KOPT-K1 (cell line): ENCODE measurements around the gene IL7R.
A peak's percentile ranks its signal among the peaks of the same experiment; 100 is the strongest.
"Not testable (repeated sequence)": the region's sequence is repeated elsewhere in the genome, so short reads cannot be mapped to it uniquely, and the experiment has no call there.

Source experiments
- H3K27ac ChIP-seq: fragments of 200-600 bp; sonication (generic); 2 replicates; pipeline ENCODE4 v1.5.1; 2016; ENCODE audit warnings: antibody characterized with exemption, mild to moderate bottlenecking, low read depth, low read length; ENCODE audit not compliant: poor library complexity, severe bottlenecking
- H3K36me3 ChIP-seq: fragments of 200-600 bp; sonication (generic); 2 replicates; pipeline ENCODE4 v1.5.1; 2017; ENCODE audit warnings: antibody characterized with exemption, mild to moderate bottlenecking, low read length, moderate library complexity; ENCODE audit not compliant: insufficient read depth
- H3K9me3 ChIP-seq: fragments of 200-600 bp; sonication (generic); 2 replicates; pipeline ENCODE4 v1.5.1; 2017; ENCODE audit warnings: antibody characterized with exemption, low read length, mild to moderate bottlenecking; ENCODE audit not compliant: insufficient read depth, poor library complexity, severe bottlenecking

The IL7R gene

GRCh38 chr5:35879096-35879495 lies 22.4 kb downstream of the IL7R start:
- H3K36me3 ChIP-seq, result no peaks in the 10 kb centered on the region

GRCh38 chr5:35879649-35880048 lies 23.0 kb downstream of the IL7R start:
- Histone ChIP-seq H3K27ac (no peak overlapping the region), H3K36me3 (no peaks in the 10 kb centered on the region), H3K9me3 (no peaks in the 10 kb centered on the region)

More at GRCh38 chr5:35879096-35879495, 22.4 kb downstream of the IL7R start:
- Histone ChIP-seq H3K27ac (no peak overlapping the region), H3K9me3 (no peaks in the 10 kb centered on the region)

GRCh38 chr5:35880156-35880555 lies 23.5 kb downstream of the IL7R start:
- no peaks in the 10 kb centered on the region for H3K36me3 ChIP-seq
- no peaks in the 10 kb centered on the region for H3K9me3 ChIP-seq
- peak overlapping the region; percentile 17 for H3K27ac ChIP-seq

- Histone ChIP-seq H3K27ac (peak overlapping the region; percentile 16), H3K36me3 (no peaks in the 10 kb centered on the region), H3K9me3 (no peaks in the 10 kb centered on the region)
Observed at GRCh38 chr5:35881758-35882157, 25.1 kb downstream of the IL7R start.

DNA sequence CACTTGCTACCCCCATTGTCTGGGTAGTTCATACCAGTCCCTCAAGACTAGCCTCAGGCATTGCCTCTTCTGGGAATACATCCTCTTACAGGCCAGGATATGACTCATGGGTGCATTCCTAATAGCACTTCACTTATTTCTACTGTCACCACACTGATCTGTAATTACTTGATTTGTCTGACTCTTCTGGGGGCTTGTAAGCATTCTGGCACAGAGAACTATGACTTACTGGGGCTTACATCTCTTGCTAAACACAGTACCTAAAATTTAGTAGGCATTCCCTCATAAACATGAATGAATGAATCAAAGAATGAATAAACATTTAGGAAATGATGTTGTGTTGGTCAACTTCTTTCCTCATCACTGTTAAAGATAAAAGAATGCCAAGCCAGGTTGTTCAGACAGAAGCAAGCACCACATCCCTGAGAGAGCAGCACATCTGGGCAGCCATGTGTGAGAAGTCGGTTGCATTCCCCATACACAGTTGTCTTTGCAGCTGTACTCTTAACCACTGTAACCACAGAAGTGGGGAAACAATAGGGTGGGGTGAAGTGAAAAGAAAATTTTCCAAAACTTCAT lies 27.6 kb downstream of the IL7R start:
- Histone ChIP-seq H3K27ac (peak overlapping the region; percentile 66), H3K9me3 (no peaks in the 10 kb centered on the region), H3K36me3 (no peaks in the 10 kb centered on the region)

DNA sequence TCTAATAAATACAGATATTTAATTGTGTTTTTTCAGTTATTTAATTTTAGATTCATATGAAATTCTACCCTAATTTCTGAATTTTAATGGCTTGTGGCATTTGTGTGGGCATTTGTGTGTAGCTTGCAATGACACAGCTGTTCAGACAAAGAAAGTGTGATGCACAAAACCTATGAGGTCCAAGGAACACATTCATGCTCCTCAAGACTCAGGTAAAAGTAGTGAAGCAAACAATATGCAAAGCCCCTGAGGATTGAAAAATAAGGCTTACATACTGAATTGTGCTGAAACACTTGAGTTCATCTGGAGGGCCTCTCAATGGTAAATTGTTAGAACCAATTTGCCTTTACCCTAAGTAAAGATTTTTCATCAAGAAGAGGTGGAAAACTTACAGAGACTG lies 28.1 kb downstream of the IL7R start:
- peak overlapping the region; percentile 66 for H3K27ac ChIP-seq
- no peaks in the 10 kb centered on the region for H3K36me3 ChIP-seq
- no peaks in the 10 kb centered on the region for H3K9me3 ChIP-seq

- Histone ChIP-seq H3K36me3 (no peaks in the 10 kb centered on the region), H3K9me3 (peaks cover 3% of the 10 kb centered on the region)
Observed at GRCh38 chr5:35886381-35886780, 29.7 kb downstream of the IL7R start.

GRCh38 chr5:35887321-35888100 lies 30.8 kb downstream of the IL7R start:
- Histone ChIP-seq H3K36me3 (no peaks in the 10 kb centered on the region), H3K27ac (no peak overlapping the region), H3K9me3 (peaks cover 4% of the 10 kb centered on the region)

More at GRCh38 chr5:35886381-35886780, 29.7 kb downstream of the IL7R start:
- H3K27ac ChIP-seq, result no peak overlapping the region

DNA sequence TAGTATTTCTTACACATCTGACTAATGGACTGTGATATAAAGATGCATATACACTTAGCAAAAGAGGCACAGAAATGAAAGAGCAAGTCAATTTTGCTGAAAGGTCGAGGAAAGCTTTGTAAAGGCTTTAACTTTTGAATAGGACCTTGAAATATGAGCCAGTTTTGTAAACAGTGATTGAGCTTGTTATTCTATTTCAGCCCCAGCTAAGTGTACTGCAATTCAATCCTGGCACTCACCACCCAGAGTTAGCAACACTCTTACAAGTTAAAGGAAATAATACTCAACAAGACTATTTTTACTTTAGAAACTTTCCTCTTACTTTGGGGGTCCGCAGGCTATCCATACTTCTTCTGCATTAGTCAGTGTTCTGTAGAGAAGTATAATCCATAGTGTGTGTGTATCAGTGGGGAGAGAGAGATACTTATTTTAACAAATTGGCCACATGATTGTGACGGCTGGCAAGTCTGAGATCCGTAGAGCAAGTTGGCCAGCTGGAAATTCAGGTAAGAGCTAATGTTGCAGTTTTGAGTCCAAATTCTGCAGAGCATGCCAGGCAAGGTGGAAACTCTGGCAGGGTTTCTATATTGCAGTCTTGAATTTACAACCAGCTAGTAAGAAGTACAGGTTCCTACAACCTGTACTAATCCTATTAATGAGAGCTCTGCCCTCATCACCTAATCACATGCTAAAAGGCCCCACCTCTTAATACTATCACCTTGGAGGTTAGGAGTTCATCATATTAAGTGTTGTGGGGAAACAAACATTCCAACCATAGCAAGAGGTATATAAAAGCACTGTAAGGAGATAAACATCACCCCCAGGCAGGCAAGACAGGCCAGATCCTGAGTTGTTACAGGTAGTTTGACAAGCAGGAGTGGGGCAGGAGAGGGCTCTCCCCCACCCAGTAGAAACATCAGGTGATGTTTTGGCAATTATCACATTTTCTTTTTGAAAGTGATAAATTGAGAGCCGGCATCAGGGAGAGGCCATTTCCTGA lies 33.6 kb downstream of the IL7R start:
- Histone ChIP-seq H3K36me3 (no peaks in the 10 kb centered on the region), H3K9me3 (peaks cover 4% of the 10 kb centered on the region), H3K27ac (no peak overlapping the region)

GRCh38 chr5:35892799-35893198 lies 36.1 kb downstream of the IL7R start:
- H3K36me3 ChIP-seq, H3K27ac ChIP-seq, H3K9me3 ChIP-seq: not testable (repeated sequence)

DNA sequence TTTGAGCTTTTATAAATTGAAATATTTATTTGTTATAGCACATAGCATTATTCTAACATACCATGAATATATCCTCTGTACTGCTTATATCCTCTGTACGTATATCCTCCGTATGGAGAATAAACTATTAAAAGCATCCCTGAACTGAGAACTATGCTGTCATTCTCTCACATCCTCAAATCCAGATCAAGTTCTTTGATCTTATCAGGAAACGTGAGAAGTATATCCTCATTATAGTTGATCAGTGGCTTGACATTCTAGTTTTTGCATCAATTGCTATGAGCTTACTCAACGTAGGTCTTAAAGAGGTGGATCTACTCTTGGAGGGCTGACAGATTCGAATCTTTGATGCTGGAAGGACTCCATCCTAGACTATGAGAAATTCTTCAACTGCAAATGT lies 37.4 kb downstream of the IL7R start:
- Histone ChIP-seq H3K9me3 (peaks cover 4% of the 10 kb centered on the region), H3K27ac (no peak overlapping the region), H3K36me3 (no peaks in the 10 kb centered on the region)

DNA sequence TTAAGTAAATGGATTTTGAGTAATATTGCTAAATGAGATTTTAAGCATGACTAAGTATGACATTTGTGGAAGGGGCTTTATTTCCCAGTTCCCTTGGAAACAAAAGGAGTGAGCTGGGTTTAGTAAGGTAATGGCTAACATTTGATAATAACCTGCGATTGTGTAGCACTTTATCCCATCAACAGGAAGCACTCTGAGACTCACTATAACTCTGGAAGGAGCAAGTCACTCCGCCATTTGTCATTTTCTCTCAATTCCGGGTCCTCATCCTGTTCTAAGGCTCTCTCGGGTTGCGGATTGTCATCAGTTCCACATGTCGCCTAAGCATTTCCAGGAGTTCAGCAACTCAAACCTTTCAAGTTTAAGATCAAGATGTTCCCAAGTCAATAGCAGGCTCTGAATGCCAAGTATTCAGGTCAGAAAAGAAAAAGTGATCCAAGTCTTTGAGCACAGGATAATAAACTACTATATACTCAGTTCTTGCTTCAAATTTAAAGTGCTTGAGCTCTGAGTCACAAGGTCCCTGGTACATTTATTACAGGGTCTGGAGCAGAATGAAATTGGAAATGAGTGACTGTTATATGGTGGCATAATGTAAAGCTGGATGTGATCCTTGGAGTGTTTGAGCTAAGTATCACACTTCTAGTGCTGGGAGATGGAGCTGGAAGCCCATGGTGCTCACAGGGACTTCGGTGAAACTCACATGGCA lies 42.4 kb downstream of the IL7R start:
- H3K27ac ChIP-seq, result peak overlapping the region; percentile 80
- H3K36me3 ChIP-seq, result no peaks in the 10 kb centered on the region
- H3K9me3 ChIP-seq, result peaks cover 4% of the 10 kb centered on the region

DNA sequence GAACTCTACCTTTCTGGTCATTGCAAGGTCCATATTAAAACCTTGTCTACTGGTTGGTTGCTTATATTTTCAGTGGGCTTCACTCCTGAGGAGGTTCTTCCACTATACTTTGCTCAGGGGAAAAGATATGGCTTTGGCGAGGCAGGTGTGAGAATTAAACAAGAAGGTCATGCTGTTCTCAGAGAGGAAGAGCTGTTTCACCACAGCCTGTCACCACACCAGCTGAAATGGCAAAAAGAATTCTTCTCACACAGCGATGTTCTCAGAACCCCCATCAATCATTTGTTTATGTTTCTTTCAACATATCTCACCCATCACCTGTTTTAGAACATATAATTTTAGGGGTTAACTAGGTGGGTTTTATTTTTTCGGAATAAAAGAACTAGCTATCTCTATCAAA lies 43.1 kb downstream of the IL7R start:
- Histone ChIP-seq H3K36me3 (no peaks in the 10 kb centered on the region), H3K27ac (peak overlapping the region; percentile 80), H3K9me3 (peaks cover 11% of the 10 kb centered on the region)

DNA sequence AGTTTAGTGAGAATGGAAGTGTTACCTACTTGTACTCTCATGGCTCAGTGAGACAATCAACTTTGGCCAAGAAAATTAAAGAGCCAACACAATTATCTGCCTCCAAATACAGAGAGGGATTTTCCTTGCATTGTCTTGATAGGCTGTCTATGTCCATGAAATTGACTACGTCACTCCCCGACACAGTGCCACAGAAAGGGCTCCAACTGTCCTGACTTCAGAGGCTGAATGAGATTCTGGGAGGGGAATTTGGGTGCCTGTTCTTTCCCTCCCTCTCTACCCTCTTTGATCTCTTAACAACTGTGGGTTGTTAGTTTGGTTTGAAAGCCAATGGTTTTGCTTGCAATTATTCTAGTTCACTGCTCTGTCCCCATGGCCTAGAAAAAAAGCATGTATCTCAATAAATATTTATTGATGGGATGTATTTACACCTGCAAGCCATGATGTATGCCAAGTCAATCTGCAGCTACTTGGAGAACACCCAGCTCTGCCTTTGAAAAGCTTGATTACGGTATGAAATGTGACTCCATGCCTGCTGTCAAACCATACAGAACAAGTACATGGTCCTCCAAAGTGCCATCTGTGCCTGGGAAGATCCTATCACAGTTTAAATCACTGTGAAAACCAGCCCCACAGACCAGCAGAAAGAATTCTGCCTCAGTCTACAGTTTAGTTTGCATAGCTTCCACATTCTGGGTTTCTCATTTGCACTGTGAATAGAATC lies 44.4 kb downstream of the IL7R start:
- no peaks in the 10 kb centered on the region for H3K36me3 ChIP-seq
- H3K9me3 ChIP-seq, result peaks cover 13% of the 10 kb centered on the region
- H3K27ac ChIP-seq, result peak overlapping the region; percentile 80
